HG03064 (cell line): ENCODE measurements around the gene PHGDH.
"Not testable (repeated sequence)": the region's sequence is repeated elsewhere in the genome, so short reads cannot be mapped to it uniquely, and the experiment has no call there.

Source experiments
- ATAC-seq: cut with Tn5 transposase; IDR thresholded peaks from one replicate; pipeline ENCODE4 v1.9.1; 2021; ENCODE audit warnings: low read depth; ENCODE audit not compliant: unreplicated experiment

PHGDH gene

GRCh38 chr1:119696863-119697262 is 14.9 kb upstream of the PHGDH start:
- ATAC-seq = not testable (repeated sequence)

GRCh38 chr1:119697598-119697997 is 14.1 kb upstream of the PHGDH start:
- no peak for ATAC-seq

GRCh38 chr1:119700326-119700725 is 11.4 kb upstream of the PHGDH start:
- ATAC-seq = no peak

- no peak for ATAC-seq
Measured at GRCh38 chr1:119701659-119702058, 10.1 kb upstream of the PHGDH start.

GRCh38 chr1:119702384-119702783 is 9.3 kb upstream of the PHGDH start:
- no peak for ATAC-seq

GRCh38 chr1:119703666-119704450 is 7.9 kb upstream of the PHGDH start:
- ATAC-seq = no peak

- ATAC-seq = not testable (repeated sequence)
Measured at GRCh38 chr1:119706599-119706998, 5.1 kb upstream of the PHGDH start.

- not testable (repeated sequence) for ATAC-seq
Measured at GRCh38 chr1:119711356-119711803, 354 bp upstream of the PHGDH start.

- ATAC-seq = no peak
Measured at GRCh38 chr1:119712342-119713038, 756 bp downstream of the PHGDH start.

GRCh38 chr1:119713039-119713748 is 1.5 kb downstream of the PHGDH start:
- no peak for ATAC-seq

- ATAC-seq = no peak
Measured at GRCh38 chr1:119713749-119714456, 2.2 kb downstream of the PHGDH start.

GRCh38 chr1:119714583-119714982 is 2.8 kb downstream of the PHGDH start:
- ATAC-seq = no peak

GRCh38 chr1:119715542-119715941 is 3.8 kb downstream of the PHGDH start:
- ATAC-seq = no peak

- no peak for ATAC-seq
Measured at GRCh38 chr1:119718409-119718808, 6.7 kb downstream of the PHGDH start.

GRCh38 chr1:119718972-119719371 is 7.2 kb downstream of the PHGDH start:
- ATAC-seq = no peak

GRCh38 chr1:119720866-119721440 is 9.2 kb downstream of the PHGDH start:
- no peak for ATAC-seq

- no peak for ATAC-seq
Measured at GRCh38 chr1:119721896-119722295, 10.2 kb downstream of the PHGDH start.

GRCh38 chr1:119724611-119725218 is 13.0 kb downstream of the PHGDH start:
- ATAC-seq = no peak

- ATAC-seq = no peak
Measured at GRCh38 chr1:119725626-119726025, 13.9 kb downstream of the PHGDH start.

- ATAC-seq = no peak
Measured at GRCh38 chr1:119727991-119728390, 16.3 kb downstream of the PHGDH start.
